T-helper 1 cell treated with Interleukin-12 subunit alpha and Interleukin-12 subunit beta and Interleukin-4 antibody, amounts not matched to agents 30 ng/mL and 1 ng/mL, for 36 hours (primary cell): ENCODE results near the gene HOXB6. TPM values are rescaled to one million over a fixed set of nuclear protein-coding genes. Genes with fewer than 3 reads are reported as not detected.

ENCODE experiments used
- intact Hi-C: fragments of 100-400 bp; cut with micrococcal nuclease; formaldehyde crosslinking; loops from one replicate; pipeline ENCODE4 v1.15.1; 2024
- total RNA-seq: library from RNA; stranded (reverse); gene quantifications from 2 replicates; pipeline ENCODE4 v1.2.3, GENCODE V29; 2022

The HOXB6 gene
- total RNA-seq: 0.20 and 0.25 TPM in 2 replicates

- intact Hi-C loops: no loop called here
These were observed at the start of gene HOXB6 for GRCh38 chr17:48604770-48605329. HOXB6 (minus strand) TSS chr17:48604986; CDS start chr17:48598150, 6,836 bp downstream.

GRCh38 chr17:48649741-48650140 lies 45.0 kb upstream of the HOXB6 start:
- intact Hi-C loops: no loop called here

GRCh38 chr17:48647963-48648245 lies 43.1 kb upstream of the HOXB6 start:
- intact Hi-C loops: no loop called here

- intact Hi-C loops: no loop called here
These were observed 42.5 kb upstream of the HOXB6 start for GRCh38 chr17:48647103-48647962.

GRCh38 chr17:48646183-48647102 lies 41.7 kb upstream of the HOXB6 start:
- intact Hi-C loops: loop anchor here (1.0 kb wide), 1 partner anchor 45 kb away; no protein-coding TSS in a partner anchor

GRCh38 chr17:48645639-48646182 lies 40.9 kb upstream of the HOXB6 start:
- intact Hi-C loops: loop anchor here (1.0 kb wide), 1 partner anchor 44 kb away; no protein-coding TSS in a partner anchor

GRCh38 chr17:48644910-48645557 lies 40.2 kb upstream of the HOXB6 start:
- intact Hi-C loops: no loop called here

GRCh38 chr17:48644159-48644558 lies 39.4 kb upstream of the HOXB6 start:
- intact Hi-C loops: no loop called here

GRCh38 chr17:48643697-48644012 lies 38.9 kb upstream of the HOXB6 start:
- intact Hi-C loops: no loop called here

- intact Hi-C loops: no loop called here
These were observed 38.3 kb upstream of the HOXB6 start for GRCh38 chr17:48642843-48643696.

GRCh38 chr17:48642059-48642842 lies 37.5 kb upstream of the HOXB6 start:
- intact Hi-C loops: no loop called here

- intact Hi-C loops: no loop called here
These were observed 36.8 kb upstream of the HOXB6 start for GRCh38 chr17:48641541-48642058.

- intact Hi-C loops: no loop called here
These were observed 36.0 kb upstream of the HOXB6 start for GRCh38 chr17:48640858-48641180.

- intact Hi-C loops: loop anchor here (5.0 kb wide), 1 partner anchor 82 kb away; the partner anchor contains the start of genes PRAC1 and PRAC2
These were observed 35.4 kb upstream of the HOXB6 start for GRCh38 chr17:48639982-48640857.

GRCh38 chr17:48639136-48639535 lies 34.4 kb upstream of the HOXB6 start:
- intact Hi-C loops: loop anchor here (5.0 kb wide), 1 partner anchor 83 kb away; the partner anchor contains the start of genes PRAC1 and PRAC2

GRCh38 chr17:48637323-48638260 lies 32.8 kb upstream of the HOXB6 start:
- intact Hi-C loops: loop anchor here (5.0 kb wide), 1 partner anchor 85 kb away; the partner anchor contains the start of genes PRAC1 and PRAC2
